Measurements from ENCODE around the gene TGM6.

TGM6 gene

GRCh38 chr20:2364044-2364443 is 16.7 kb upstream of the TGM6 start:
- no peak for DNase-seq (ENCODE audit: low spot score)

GRCh38 chr20:2365091-2365490 is 15.6 kb upstream of the TGM6 start:
- DNase-seq (ENCODE audit: low spot score) = no peak

- no peak for DNase-seq (ENCODE audit: low spot score)
These were observed 15.0 kb upstream of the TGM6 start for GRCh38 chr20:2365666-2366065.

- DNase-seq (ENCODE audit: low spot score) = no peak
These were observed 12.1 kb upstream of the TGM6 start for GRCh38 chr20:2368621-2369020.

GRCh38 chr20:2373098-2373497 is 7.6 kb upstream of the TGM6 start:
- DNase-seq (ENCODE audit: low spot score) = no peak

- DNase-seq (ENCODE audit: low spot score) = no peak
These were observed 6.2 kb upstream of the TGM6 start for GRCh38 chr20:2374346-2375125.

- DNase-seq (ENCODE audit: low spot score) = no peak
These were observed 1.8 kb upstream of the TGM6 start for GRCh38 chr20:2378893-2379292.

GRCh38 chr20:2379511-2380229 is 1.0 kb upstream of the TGM6 start:
- peak; percentile 34 for DNase-seq (ENCODE audit: low spot score)

GRCh38 chr20:2381303-2381702 is 602 bp downstream of the TGM6 start:
- no peak for DNase-seq (ENCODE audit: low spot score)

- DNase-seq (ENCODE audit: low spot score) = no peak
These were observed 2.1 kb downstream of the TGM6 start for GRCh38 chr20:2382833-2383232.

GRCh38 chr20:2385026-2385425 is 4.3 kb downstream of the TGM6 start:
- no peak for DNase-seq (ENCODE audit: low spot score)

- DNase-seq (ENCODE audit: low spot score) = no peak
These were observed 4.8 kb downstream of the TGM6 start for GRCh38 chr20:2385496-2385895.

- no peak for DNase-seq (ENCODE audit: low spot score)
These were observed 5.9 kb downstream of the TGM6 start for GRCh38 chr20:2386516-2387179.

- no peak for DNase-seq (ENCODE audit: low spot score)
These were observed 6.5 kb downstream of the TGM6 start for GRCh38 chr20:2387180-2387577.

- no peak for DNase-seq (ENCODE audit: low spot score)
These were observed 6.9 kb downstream of the TGM6 start for GRCh38 chr20:2387580-2387979.

GRCh38 chr20:2390951-2391675 is 10.4 kb downstream of the TGM6 start:
- no peak for DNase-seq (ENCODE audit: low spot score)

GRCh38 chr20:2394411-2395055 is 13.8 kb downstream of the TGM6 start:
- DNase-seq (ENCODE audit: low spot score) = no peak

- DNase-seq (ENCODE audit: low spot score) = no peak
These were observed 14.4 kb downstream of the TGM6 start for GRCh38 chr20:2395136-2395535.

- DNase-seq (ENCODE audit: low spot score) = no peak
These were observed 15.6 kb downstream of the TGM6 start for GRCh38 chr20:2396241-2396814.

- DNase-seq (ENCODE audit: low spot score) = no peak
These were observed 16.4 kb downstream of the TGM6 start for GRCh38 chr20:2397091-2397490.

GRCh38 chr20:2397595-2398145 is 17.0 kb downstream of the TGM6 start:
- no peak for DNase-seq (ENCODE audit: low spot score)

All from CD4-positive, alpha-beta T cell treated with Interleukin-6 at 100 ng/mL for 8 hours (primary cell).